K562 (cell line): Measurements from ENCODE around the gene RANBP3. TPM values are rescaled to one million over a fixed set of nuclear protein-coding genes. Genes with fewer than 3 reads are reported as not detected.
A peak's percentile ranks its signal among the peaks of the same experiment; 100 is the strongest.

ENCODE experiments used
- CHCHD3 ChIP-seq: fragments of 250-450 bp; sonication (Bioruptor Pico); IDR thresholded peaks from 2 replicates; pipeline ENCODE4 v2.1.2; 2022; ENCODE audit warnings: mild to moderate bottlenecking
- DPF2 ChIP-seq: fragments of 450-650 bp; IDR thresholded peaks from 2 replicates; pipeline ENCODE4 v1.6.1; 2016
- E2F5 ChIP-seq: sonication (generic); formaldehyde crosslinking; IDR thresholded peaks from 2 replicates; pipeline ENCODE4 v1.8.0; 2022; ENCODE audit warnings: mild to moderate bottlenecking, missing genetic modification reagents
- ERF ChIP-seq: fragments of 450-650 bp; formaldehyde crosslinking; IDR thresholded peaks from 2 replicates; pipeline ENCODE4 v1.4.0; 2020; ENCODE audit warnings: mild to moderate bottlenecking, mixed read lengths
- ID3 ChIP-seq, 2 experiments: fragments of 250-450 bp in 1 of 2; fragments of 450-650 bp in 1 of 2; sonication (Bioruptor Pico) in 1 of 2; IDR thresholded peaks; 2 replicates each; pipeline versions ENCODE4 v1.6.1 to v1.8.0; 2016 to 2021; ENCODE audit warnings: mild to moderate bottlenecking in 2 of 2, moderate library complexity in 2 of 2, missing compliant biosample characterization in 1 of 2, missing genetic modification characterization in 1 of 2
- IRF1 ChIP-seq: sonication (generic); formaldehyde crosslinking; IDR thresholded peaks from 2 replicates; pipeline ENCODE4 v1.8.0; 2022; ENCODE audit warnings: missing genetic modification reagents, mild to moderate bottlenecking, borderline replicate concordance
- KLF1 ChIP-seq: fragments of 450-650 bp; IDR thresholded peaks from 2 replicates; pipeline ENCODE4 v1.6.1; 2016; ENCODE audit warnings: missing genetic modification characterization, missing compliant biosample characterization
- MEIS2 ChIP-seq: fragments of 450-650 bp; IDR thresholded peaks from 2 replicates; pipeline ENCODE4 v1.6.1; 2014; ENCODE audit warnings: mild to moderate bottlenecking; ENCODE audit not compliant: partially characterized antibody
- NFIC ChIP-seq: fragments of 450-650 bp; IDR thresholded peaks from 2 replicates; pipeline ENCODE4 v1.6.1; 2017; ENCODE audit warnings: mild to moderate bottlenecking, inconsistent platforms
- NONO ChIP-seq, 2 experiments: fragments of 200-400 bp in 1 of 2; fragments of 450-650 bp in 1 of 2; formaldehyde crosslinking in 1 of 2; IDR thresholded peaks; 2 replicates each; pipeline ENCODE4 v1.6.1; 2017; ENCODE audit warnings: low read depth in 2 of 2, mild to moderate bottlenecking in 2 of 2, moderate library complexity in 2 of 2, low read length in 1 of 2
- NR2C2 ChIP-seq, 2 experiments: fragments of 200-800 bp in 1 of 2; sonication (Bioruptor generic) in 1 of 2; sonication (generic) in 1 of 2; formaldehyde crosslinking in 1 of 2; IDR thresholded peaks; 2 replicates each; pipeline versions ENCODE4 v1.6.1 to v1.8.0; 2016 to 2022; ENCODE audit warnings: mild to moderate bottlenecking in 1 of 2, missing compliant biosample characterization in 1 of 2, missing genetic modification characterization in 1 of 2, missing genetic modification reagents in 1 of 2
- SRSF7 ChIP-seq: fragments of 200-400 bp; formaldehyde crosslinking; optimal IDR thresholded peaks from 2 replicates; pipeline ENCODE3; 2017; ENCODE audit warnings: mild to moderate bottlenecking, low read depth, low read length
- STAT6 ChIP-seq: sonication (generic); formaldehyde crosslinking; IDR thresholded peaks from 2 replicates; pipeline ENCODE4 v1.8.1; 2023; ENCODE audit warnings: mild to moderate bottlenecking, missing genetic modification reagents
- TCF15 ChIP-seq: fragments of 250-450 bp; sonication (Bioruptor Pico); IDR thresholded peaks from 2 replicates; pipeline ENCODE4 v1.8.0; 2022; ENCODE audit warnings: moderate library complexity, mild to moderate bottlenecking, inconsistent platforms
- polyA plus RNA-seq, 8 experiments: library from polyadenylated mRNA; depleted of rRNA in 4 of 8; stranded (reverse) in 5 of 8; unstranded in 3 of 8; fragments of >200 nt; fragmentation: Nextera tagmentation in 2 of 8; fragmentation: Illumina TruSeq in 1 of 8; extraction: Ambion mirVana in 2 of 8; extraction: Trizol in 1 of 8; gene quantifications; 2 replicates each; pipeline versions ENCODE4 v1.2.1 to v1.2.3, GENCODE V29; 2011 to 2014; ENCODE audit warnings: inconsistent platforms in 1 of 8, missing spikeins in 1 of 8
- total RNA-seq, 7 experiments: library from RNA; depleted of rRNA in 6 of 7; stranded (reverse); fragments of >200 nt in 6 of 7; fragmentation: Illumina TruSeq in 2 of 7; extraction: Trizol in 2 of 7; gene quantifications; 2 replicates each; pipeline versions ENCODE4 v1.2.1 to v1.2.3, GENCODE V29; 2011 to 2021; ENCODE audit warnings: low replicate concordance in 1 of 7

RANBP3 gene
- total and polyA plus RNA-seq, 9 of the 15 experiments (the other 6 are each of a cell fraction or from before 2014, with no cell fraction given) = 0.90 to 95.1 (median 63.2) TPM

GRCh38 chr19:5903624-5904351, 74.2 kb downstream of the RANBP3 start, which contains the start of gene NDUFA11 (continued):
- TF ChIP-seq STAT6 (CRISPR knock-in tag) (no peak; the same call in 1 of the 2 replicates), MEIS2 (peak; percentile 77), SRSF7 (no peak), ID3 (CRISPR knock-in tag; IDR thresholded peaks at IDR 0.05) (no peak), ID3 (tag; IDR thresholded peaks at IDR 0.05) (0 out of 2 replicates have a peak, but pooled peaks have one; percentile 14), IRF1 (CRISPR knock-in tag) (no peak), CHCHD3 (no peak), E2F5 (CRISPR knock-in tag) (0 out of 2 replicates have a peak, but pooled peaks have one; percentile 31), KLF1 (peak; percentile 67), TCF15 (no peak), DPF2 (no peak), NR2C2 (CRISPR knock-in tag; IDR thresholded peaks at IDR 0.05) (peak; percentile 71; the same call in 1 of the 2 replicates), NR2C2 (tag; IDR thresholded peaks at IDR 0.05) (peak; percentile 80), NONO (IDR thresholded peaks at IDR 0.05; ENCODE audit: low read depth in 2 of 2, low read length in 1 of 2) (0 out of 4 replicates have a peak, but pooled peaks of 1 of the 2 experiments have one; percentile 67), NFIC (peak; percentile 46), ERF (CRISPR knock-in tag) (no peak)
